Small intestine (tissue), 7 donors: ENCODE measurements around the gene PRSS22. TPM values are rescaled to one million over a fixed set of nuclear protein-coding genes. Genes with fewer than 3 reads are reported as not detected.

Source experiments
- DNase-seq, 2 donors: peaks; one replicate each; pipeline versions ENCODE4 v3.0.0 to v3.0.0-alpha.2; 2013
- FAIRE-seq: peaks from 2 replicates; lab custom pipeline; 2012; peaks lifted over from hg19 to GRCh38; lab: Jason Lieb, UNC
- H3K27ac ChIP-seq, 3 donors: one replicate each; pipeline ENCODE4 v1.5.1; 2013; ENCODE audit warnings: low read length in 2 of 3, mild to moderate bottlenecking in 2 of 3, control low read depth in 1 of 3, inconsistent platforms in 1 of 3, low read depth in 1 of 3, moderate library complexity in 1 of 3
- H3K27me3 ChIP-seq, 3 donors: one replicate each; pipeline ENCODE4 v1.6.1; 2013; ENCODE audit warnings: low read length in 3 of 3, inconsistent platforms in 1 of 3; ENCODE audit not compliant: control insufficient read depth in 3 of 3, insufficient read depth in 3 of 3
- H3K36me3 ChIP-seq, 3 donors: one replicate each; pipeline ENCODE4 v1.6.1; 2013; ENCODE audit warnings: low read length in 3 of 3, inconsistent platforms in 1 of 3, low read depth in 1 of 3, mild to moderate bottlenecking in 1 of 3, moderate library complexity in 1 of 3; ENCODE audit not compliant: control insufficient read depth in 3 of 3, insufficient read depth in 2 of 3
- H3K4me1 ChIP-seq, 3 donors: one replicate each; pipeline ENCODE4 v1.6.1; 2013; ENCODE audit warnings: low read length in 2 of 3, inconsistent platforms in 1 of 3, low read depth in 1 of 3, mild to moderate bottlenecking in 1 of 3, moderate library complexity in 1 of 3; ENCODE audit not compliant: control insufficient read depth in 3 of 3, insufficient read depth in 2 of 3
- H3K4me3 ChIP-seq, 3 donors: one replicate each; pipeline ENCODE4 v1.5.1; 2013; ENCODE audit warnings: low read length in 3 of 3, control low read depth in 1 of 3, inconsistent platforms in 1 of 3, low read depth in 1 of 3, mild to moderate bottlenecking in 1 of 3, moderate library complexity in 1 of 3
- H3K9me3 ChIP-seq, 2 donors: one replicate each; pipeline ENCODE4 v1.6.1; 2013; ENCODE audit warnings: low read depth in 1 of 2, low read length in 1 of 2; ENCODE audit not compliant: control insufficient read depth in 2 of 2, insufficient read depth in 1 of 2
- WGBS, 3 donors: extraction: QIAGEN DNeasy Blood & Tissue Kit; methylation state at CpG; one replicate each; pipeline ENCODE4 v1.1.7; 2013; 5-methylcytosine and 5-hydroxymethylcytosine counted together
- polyA plus RNA-seq, 4 donors: library from polyadenylated mRNA; stranded (reverse) in 3 of 4; unstranded in 1 of 4; fragments of 200-250 nt in 3 of 4; fragments of 120-200 nt in 1 of 4; gene quantifications; one replicate each; pipeline versions ENCODE4 v1.2.1 to v1.2.3, GENCODE V29; 2013
- donor health status: healthy with polysubstance abuse.
- donor health status: control.
- donor health status: control.
- donor health status: Bipolar disorder and iron deficiency.
- donor health status: healthy.

PRSS22 gene
- polyA plus RNA-seq, 4 donors, result 0.45 to 3.9 (median 1.1) TPM

DNA sequence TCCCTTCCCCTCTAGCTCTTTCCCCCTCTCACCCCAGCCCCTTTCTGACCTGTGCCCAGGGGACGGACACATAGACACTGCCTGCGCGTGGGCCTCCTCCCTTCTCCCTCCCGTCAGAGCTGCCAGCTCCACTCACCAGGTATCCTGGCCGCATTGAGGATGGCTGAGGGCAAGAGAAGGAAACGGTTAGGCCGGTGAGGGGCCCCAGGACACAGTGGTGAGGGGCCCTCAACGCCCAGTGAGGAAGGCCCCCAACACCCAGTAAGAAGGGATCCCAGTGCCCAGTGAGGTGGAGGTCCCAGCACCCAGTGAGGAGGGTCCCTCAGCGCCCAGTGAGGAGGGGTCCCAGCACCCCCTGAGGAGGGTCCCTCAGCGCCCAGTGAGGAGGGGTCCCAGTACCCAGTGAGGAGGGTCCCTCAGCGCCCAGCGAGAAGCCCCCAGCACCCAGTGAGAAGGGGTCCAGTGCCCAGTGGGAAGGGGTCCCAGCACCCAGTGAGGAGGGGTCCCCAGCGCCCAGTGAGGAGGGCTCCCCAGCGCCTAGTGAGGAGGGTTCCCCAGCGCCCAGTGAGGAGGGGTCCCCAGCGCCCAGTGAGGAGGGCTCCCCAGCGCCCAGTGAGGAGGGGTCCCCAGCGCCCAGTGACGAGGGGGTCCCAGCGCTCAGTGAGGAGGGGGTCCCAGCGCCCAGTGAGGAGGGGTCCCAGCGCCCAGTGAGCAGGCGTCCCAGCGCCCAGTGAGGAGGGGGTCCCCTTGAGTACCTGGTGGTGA is 1.1 kb downstream of the PRSS22 start:
- Histone ChIP-seq H3K9me3 (peaks cover 0 to 23% of the 10 kb centered on the region in 2 donors), H3K36me3 (no peaks in the 10 kb centered on the region), H3K4me3 (peak overlapping the region in 1 of 3 donors; percentile 27), H3K27me3 (peaks cover 0 to 15% (median 12%) of the 10 kb centered on the region in 3 donors), H3K27ac (no peak overlapping the region), H3K4me1 (peaks cover 0 to 16% (median 3%) of the 10 kb centered on the region in 3 donors)
- no peak for FAIRE-seq
- no peak for DNase-seq
- 79 to 89% (median 82%) methylated on average over 17 to 24 of the region's 24 CpGs for WGBS, 3 donors

DNA sequence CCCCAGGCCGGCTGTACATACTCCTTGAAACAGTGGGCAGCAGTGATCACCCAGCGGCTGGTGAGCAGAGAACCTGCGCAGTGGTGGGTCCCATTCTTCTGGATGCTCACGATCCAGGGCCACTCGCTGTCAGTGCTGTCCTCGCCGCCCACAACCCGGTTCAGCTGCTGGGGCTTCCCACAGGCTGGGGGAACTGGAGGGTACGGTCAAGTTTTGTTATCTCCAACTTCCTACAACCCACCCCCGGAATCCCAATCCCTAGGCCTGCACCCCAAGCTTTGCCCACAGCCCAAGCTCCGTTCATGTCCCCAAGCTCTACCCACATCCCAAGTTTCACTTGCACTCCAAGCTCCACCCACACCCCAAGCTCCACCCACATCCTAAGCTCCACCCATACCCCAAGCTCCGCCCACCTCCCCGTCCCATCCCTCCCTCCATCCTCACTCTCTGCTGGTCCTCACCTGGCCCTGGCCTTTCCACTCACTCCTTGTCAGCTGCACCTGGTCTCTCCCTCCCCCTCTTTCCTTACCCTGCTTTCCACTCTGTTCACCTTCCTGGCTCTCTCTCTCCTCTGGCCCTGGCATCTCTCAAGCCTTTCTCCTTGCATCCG is 1.8 kb downstream of the PRSS22 start:
- no peaks in the 10 kb centered on the region for H3K36me3 ChIP-seq
- H3K27me3 ChIP-seq, result peaks cover 0 to 15% (median 12%) of the 10 kb centered on the region in 3 donors
- H3K27ac ChIP-seq, result no peak overlapping the region
- DNase-seq, result no peak
- no peak overlapping the region for H3K4me3 ChIP-seq
- no peak for FAIRE-seq
- H3K9me3 ChIP-seq, result peaks cover 0 to 19% of the 10 kb centered on the region in 2 donors
- peaks cover 0 to 16% (median 3%) of the 10 kb centered on the region in 3 donors for H3K4me1 ChIP-seq
- 88 to 93% (median 88%) methylated on average over 14 of the region's 14 CpGs for WGBS, 3 donors

- DNase-seq (no peak), FAIRE-seq (no peak)
- peaks cover 0 to 16% (median 3%) of the 10 kb centered on the region in 3 donors for H3K4me1 ChIP-seq
- WGBS, 3 donors, result 48 to 77% (median 76%) methylated on average over 6 of the region's 6 CpGs
- H3K9me3 ChIP-seq, result peaks cover 0 to 13% of the 10 kb centered on the region in 2 donors
- H3K36me3 ChIP-seq, result no peaks in the 10 kb centered on the region
- H3K27ac ChIP-seq, result no peak overlapping the region
- no peak overlapping the region for H3K4me3 ChIP-seq
- H3K27me3 ChIP-seq, result peaks cover 0 to 12% (median 12%) of the 10 kb centered on the region in 3 donors
Observed at GRCh38 chr16:2855536-2855935, 2.4 kb downstream of the PRSS22 start.

DNA sequence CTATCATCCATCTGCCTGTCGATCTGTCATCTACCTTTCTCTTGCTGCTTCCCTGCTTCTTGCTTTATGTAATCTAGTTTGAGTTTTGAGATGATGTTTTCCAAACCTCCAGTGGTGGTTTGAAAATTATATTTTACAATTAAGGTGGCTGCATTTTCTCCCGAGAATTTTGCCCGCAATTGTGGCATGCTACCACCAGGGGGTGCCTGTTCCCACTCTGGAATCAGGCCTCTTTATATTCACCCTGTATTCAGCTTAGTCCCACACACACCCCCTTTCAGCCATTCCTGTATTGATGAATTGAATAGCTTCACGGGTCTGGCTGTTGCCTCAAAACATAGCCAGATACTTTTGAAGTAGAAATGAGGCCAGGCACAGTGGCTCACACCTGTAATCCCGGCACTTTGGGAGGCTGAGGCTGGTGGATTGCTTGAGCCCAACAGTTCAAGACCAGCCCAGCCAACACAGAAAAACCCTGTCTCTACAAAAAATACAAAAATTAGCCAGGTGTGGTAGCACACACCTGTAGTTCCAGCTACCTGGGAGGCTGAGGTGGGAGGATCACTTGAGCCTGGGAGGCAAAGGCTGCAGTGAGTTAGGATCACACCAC is 3.2 kb downstream of the PRSS22 start:
- no peak for FAIRE-seq

DNA sequence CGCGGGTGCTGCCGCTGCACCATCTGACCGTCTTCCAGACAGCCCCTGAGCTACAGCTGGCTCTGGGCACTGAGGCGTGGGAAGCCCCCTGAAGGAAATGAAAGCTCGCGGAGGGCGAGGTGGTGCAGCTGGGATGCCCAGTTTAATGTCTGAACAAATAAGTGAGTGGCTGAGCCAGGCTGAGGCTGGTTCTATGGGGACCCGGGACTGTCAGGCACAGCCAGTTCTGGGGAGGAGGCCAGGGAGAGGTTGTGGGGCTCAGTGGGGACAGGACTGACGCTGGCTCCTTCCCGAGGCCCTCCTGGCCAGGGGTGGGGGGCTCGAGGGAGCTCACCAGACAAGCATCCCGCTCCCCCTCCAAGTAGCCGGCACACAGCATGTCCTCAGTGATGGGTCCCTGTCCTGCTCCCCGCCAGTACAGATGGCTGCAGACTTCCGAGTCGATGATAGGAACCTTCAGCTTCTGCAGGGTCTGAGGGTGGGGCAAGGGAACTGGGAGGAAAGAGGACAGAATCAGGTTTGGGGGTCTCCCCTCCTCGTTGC is 4.4 kb downstream of the PRSS22 start:
- H3K36me3 ChIP-seq, result no peaks in the 10 kb centered on the region
- H3K27me3 ChIP-seq, result peaks cover 0 to 14% (median 3%) of the 10 kb centered on the region in 3 donors
- FAIRE-seq, result no peak
- H3K4me3 ChIP-seq, result no peak overlapping the region
- H3K4me1 ChIP-seq, result peaks cover 0 to 10% (median 3%) of the 10 kb centered on the region in 3 donors
- no peak overlapping the region for H3K27ac ChIP-seq
- no peak for DNase-seq
- H3K9me3 ChIP-seq, result peaks cover 0 to 12% of the 10 kb centered on the region in 2 donors
- 78 to 90% (median 83%) methylated on average over 15 to 18 of the region's 18 CpGs for WGBS, 3 donors

More for the DNA sequence above, 3.2 kb downstream of the PRSS22 start:
- H3K4me1 ChIP-seq, result peaks cover 0 to 16% (median 3%) of the 10 kb centered on the region in 3 donors
- H3K27ac ChIP-seq, result no peak overlapping the region
- DNase-seq, result no peak
- peaks cover 0 to 12% of the 10 kb centered on the region in 2 donors for H3K9me3 ChIP-seq
- 55 to 76% (median 72%) methylated on average over 5 of the region's 5 CpGs for WGBS, 3 donors
- H3K36me3 ChIP-seq, result no peaks in the 10 kb centered on the region
- no peak overlapping the region for H3K4me3 ChIP-seq
- peaks cover 0 to 12% (median 9%) of the 10 kb centered on the region in 3 donors for H3K27me3 ChIP-seq

GRCh38 chr16:2852731-2853507 is 5.1 kb downstream of the PRSS22 start:
- Histone ChIP-seq H3K36me3 (no peaks in the 10 kb centered on the region), H3K4me3 (no peak overlapping the region), H3K27me3 (peaks cover 0 to 12% (median 3%) of the 10 kb centered on the region in 3 donors), H3K9me3 (peaks cover 0 to 12% of the 10 kb centered on the region in 2 donors), H3K27ac (no peak overlapping the region), H3K4me1 (peaks cover 0 to 5% (median 0%) of the 10 kb centered on the region in 3 donors)
- 60 to 67% (median 62%) methylated on average over 36 to 56 of the region's 56 CpGs for WGBS, 3 donors
- no peak for DNase-seq
- no peak for FAIRE-seq

DNA sequence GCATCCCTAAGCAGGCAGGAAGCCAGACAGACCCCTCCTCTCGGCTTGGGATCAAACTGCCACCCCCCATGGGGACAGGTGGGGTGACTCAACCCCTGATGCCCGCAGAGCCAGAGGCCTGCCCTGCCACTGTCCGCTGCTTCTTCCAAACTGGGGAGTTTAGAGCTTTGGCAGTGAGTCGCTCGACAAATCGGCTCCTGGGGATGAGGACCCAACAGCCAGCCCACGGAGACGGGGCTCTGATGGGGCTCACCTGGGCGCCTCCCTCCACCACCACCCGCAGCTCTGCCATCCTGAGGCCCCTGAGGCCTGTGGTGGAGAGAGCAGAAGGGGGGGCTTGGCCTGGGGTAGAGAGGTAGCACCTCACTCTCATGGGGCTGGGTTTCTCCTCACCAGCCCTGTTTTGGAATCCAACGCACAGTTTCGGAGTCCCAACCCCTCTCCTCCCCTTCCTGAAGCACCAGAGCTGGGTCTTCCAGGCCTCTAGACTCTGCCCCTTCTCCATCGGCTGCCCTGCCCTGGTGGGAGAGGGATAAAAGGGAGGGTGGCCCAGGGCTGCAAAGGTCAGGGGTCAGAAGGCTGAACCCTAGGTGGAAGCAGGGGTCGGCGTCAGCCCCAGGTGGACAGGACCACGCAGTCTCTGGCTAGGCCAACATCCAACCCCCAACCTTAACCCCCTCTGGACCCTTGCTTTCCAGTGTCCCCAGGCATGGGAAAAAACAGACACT is 5.8 kb downstream of the PRSS22 start:
- Histone ChIP-seq H3K9me3 (peaks cover 0 to 12% of the 10 kb centered on the region in 2 donors), H3K27ac (no peak overlapping the region), H3K36me3 (no peaks in the 10 kb centered on the region), H3K4me3 (no peak overlapping the region), H3K4me1 (peaks cover 0 to under 1% (median 0%) of the 10 kb centered on the region in 3 donors), H3K27me3 (peaks cover 0 to 10% (median 3%) of the 10 kb centered on the region in 3 donors)
- no peak for FAIRE-seq
- 86 to 94% (median 91%) methylated on average over 13 to 16 of the region's 16 CpGs for WGBS, 3 donors
- DNase-seq, result no peak
